Endothelial cell of umbilical vein (primary cell): ENCODE measurements around the gene ASB6.

Experiments used
- EZH2 ChIP-seq: IDR thresholded peaks from 2 replicates; pipeline ENCODE4 v1.6.1; 2012; ENCODE audit warnings: borderline replicate concordance, low read depth, mild to moderate bottlenecking, moderate library complexity, low read length, inconsistent platforms; ENCODE audit not compliant: severe bottlenecking
- POLR2AphosphoS5 ChIP-seq: IDR thresholded peaks from 2 replicates; pipeline ENCODE4 v1.6.1; 2012; ENCODE audit warnings: low read depth, mild to moderate bottlenecking, control low read depth, low read length, moderate library complexity; ENCODE audit not compliant: insufficient read depth

- TF ChIP-seq EZH2 (no peak), POLR2AphosphoS5 (no peak)
These were observed 35.0 kb upstream of the ASB6 start for GRCh38 chr9:129676975-129677374.
